HepG2 (cell line): Measurements from ENCODE around the gene GPATCH2. TPM values are rescaled to one million over a fixed set of nuclear protein-coding genes. Genes with fewer than 3 reads are reported as not detected.

ENCODE experiments used
- ATAC-seq: fragments of 200-7000 bp; cut with Tn5 transposase; 3 replicates; pipeline ENCODE4 v1.9.1; 2020; ENCODE audit warnings: mild to moderate bottlenecking, moderate library complexity
- BruUV-seq: library from RNA; stranded (reverse); fragments of 400-500 nt; replicated peaks from 2 replicates; lab custom pipeline; 2021; lab: Mats Ljungman, UMichigan
- CTCF ChIA-PET: fragments of 300-600 bp; formaldehyde crosslinking; extraction: SDS; loops from one replicate; lab custom pipeline; 2021; ENCODE audit warnings: low total read pairs, inconsistent platforms, low intra/inter-chr PET ratio; lab: Yijun Ruan, JAX
- POLR2A ChIA-PET: fragments of 350-600 bp; sonication (Branson Sonifier 250); formaldehyde crosslinking; loops from one replicate; lab custom pipeline; 2020; ENCODE audit warnings: antibody characterized with exemption, inconsistent platforms; lab: Yijun Ruan, JAX
- DNase-seq: peaks from one replicate; pipeline ENCODE4 v3.0.0-alpha.2; 2015; ENCODE audit warnings: low spot score
- FAIRE-seq: peaks from 3 replicates; lab custom pipeline; 2011; peaks lifted over from hg19 to GRCh38; lab: Jason Lieb, UNC
- H2AFZ ChIP-seq: one replicate; pipeline ENCODE4 v1.6.1; 2011; ENCODE audit warnings: low read length, inconsistent platforms
- H3K27ac ChIP-seq: fragments of 300-600 bp; 3 replicates; pipeline ENCODE4 v1.8.0; 2011; ENCODE audit warnings: mixed run types, mild to moderate bottlenecking, mixed read lengths, low read length, inconsistent platforms; ENCODE audit not compliant: insufficient read depth; ENCODE audit errors: extremely low read length
- H3K27me3 ChIP-seq, 2 experiments: fragments of 200-600 bp in 1 of 2; 2 replicates in 1 of 2; 3 replicates in 1 of 2; pipeline versions ENCODE4 v1.6.0 to v1.8.0; 2011; ENCODE audit warnings: low read length in 2 of 2, mild to moderate bottlenecking in 2 of 2, moderate library complexity in 2 of 2, inconsistent platforms in 1 of 2; ENCODE audit not compliant: insufficient read depth in 2 of 2, control insufficient read depth in 1 of 2
- H3K36me3 ChIP-seq, 2 experiments: fragments of 200-600 bp in 1 of 2; replicated peaks in 1 of 2; 2 replicates in 1 of 2; 3 replicates in 1 of 2; pipeline versions ENCODE4 v1.5.1 to v1.8.0; 2011; ENCODE audit warnings: low read length in 2 of 2, inconsistent platforms in 1 of 2; ENCODE audit not compliant: insufficient read depth in 2 of 2, control insufficient read depth in 1 of 2
- H3K4me1 ChIP-seq: 2 replicates; pipeline ENCODE4 v1.5.1; 2012; ENCODE audit warnings: low read length, inconsistent platforms; ENCODE audit not compliant: insufficient read depth
- H3K4me2 ChIP-seq: 2 replicates; pipeline ENCODE4 v1.6.0; 2011; ENCODE audit warnings: low read depth, low read length, inconsistent platforms
- H3K4me3 ChIP-seq, 3 experiments: fragments of 200-600 bp in 1 of 3; sonication (generic), shearing (Covaris generic) in 1 of 3; replicated peaks in 1 of 3; 2 replicates each; pipeline ENCODE4 v1.5.1; 2011 to 2016; ENCODE audit warnings: low read length in 3 of 3, inconsistent platforms in 2 of 3, low read depth in 2 of 3, mild to moderate bottlenecking in 2 of 3, control low read depth in 1 of 3, mixed read lengths in 1 of 3; ENCODE audit not compliant: insufficient read depth in 1 of 3
- H3K79me2 ChIP-seq: one replicate; pipeline ENCODE4 v1.6.1; 2011; ENCODE audit warnings: low read length, inconsistent platforms; ENCODE audit not compliant: insufficient read depth
- H3K9ac ChIP-seq: 2 replicates; pipeline ENCODE4 v1.6.0; 2011; ENCODE audit warnings: mild to moderate bottlenecking, low read depth, low read length, inconsistent platforms; ENCODE audit not compliant: insufficient read depth
- H3K9me3 ChIP-seq: 2 replicates; pipeline ENCODE4 v1.5.1; 2012; ENCODE audit warnings: mild to moderate bottlenecking, low read length
- H4K20me1 ChIP-seq: 2 replicates; pipeline ENCODE4 v1.6.0; 2011; ENCODE audit warnings: inconsistent platforms, mild to moderate bottlenecking, low read length, moderate library complexity; ENCODE audit not compliant: insufficient read depth
- ZBTB8A ChIP-seq: sonication (generic); formaldehyde crosslinking; IDR thresholded peaks from 2 replicates; pipeline ENCODE4 v1.4.0; 2020; ENCODE audit warnings: mild to moderate bottlenecking, low read depth, missing genetic modification reagents, borderline replicate concordance
- ZNF264 ChIP-seq: sonication (generic); formaldehyde crosslinking; IDR thresholded peaks from 2 replicates; pipeline ENCODE4 v1.4.0; 2020; ENCODE audit warnings: missing genetic modification reagents
- ZNF460 ChIP-seq: sonication (generic); formaldehyde crosslinking; IDR thresholded peaks from 2 replicates; pipeline ENCODE4 v1.5.1; 2020; ENCODE audit warnings: missing genetic modification reagents, mild to moderate bottlenecking, borderline replicate concordance
- WGBS: methylation state at CpG from one replicate; pipeline ENCODE4 v1.1.6; 2017; ENCODE audit warnings: low lambda C conversion rate; 5-methylcytosine and 5-hydroxymethylcytosine counted together
- in situ Hi-C: cut with HindIII; loops from 2 replicates; pipeline ENCODE4 v1.10.0; 2017; ENCODE audit warnings: low pct_unique_long_range_greater_than_20kb; ENCODE audit not compliant: extremely low pct_ligation_motif_present
- intact Hi-C: fragments of 100-400 bp; cut with micrococcal nuclease; formaldehyde crosslinking; loops from one replicate; pipeline ENCODE4 v1.10.0; 2022; ENCODE audit not compliant: unreplicated experiment
- polyA plus RNA-seq, 8 experiments: library from polyadenylated mRNA; depleted of rRNA in 3 of 8; stranded (reverse) in 7 of 8; unstranded in 1 of 8; fragments of >200 nt; fragmentation: Illumina TruSeq in 4 of 8; extraction: Trizol in 4 of 8; gene quantifications; 2 replicates each; pipeline versions ENCODE4 v1.2.1 to v1.2.3, GENCODE V29; 2011 to 2016; ENCODE audit warnings: low read depth in 4 of 8, missing spikeins in 1 of 8, mixed read lengths in 1 of 8; ENCODE audit not compliant: insufficient read depth in 1 of 8
- total RNA-seq, 5 experiments: library from RNA; depleted of rRNA; stranded (reverse); fragments of >200 nt; fragmentation: Illumina TruSeq; extraction: Trizol; gene quantifications; 2 replicates each; pipeline ENCODE4 v1.2.3, GENCODE V29; 2016; ENCODE audit warnings: low read depth in 1 of 5
- TF ChIP-seq, protein P1 (sequence below): IDR thresholded peaks from 2 replicates; pipeline ENCODE4 v1.6.1; 2016; ENCODE audit warnings: low read depth
- TF ChIP-seq, protein P2 (sequence below): IDR thresholded peaks from 2 replicates; pipeline ENCODE4 v1.6.1; 2012; ENCODE audit warnings: low read depth, low read length, improper control_type of control experiment
- TF ChIP-seq, protein P3 (sequence below): sonication (generic); formaldehyde crosslinking; IDR thresholded peaks from 2 replicates; pipeline ENCODE4 v1.8.1; 2023; ENCODE audit warnings: mild to moderate bottlenecking, moderate library complexity, missing genetic modification reagents
- TF ChIP-seq, protein P4 (sequence below): sonication (generic); formaldehyde crosslinking; IDR thresholded peaks from 2 replicates; pipeline ENCODE4 v1.9.0; 2021; ENCODE audit warnings: mild to moderate bottlenecking, missing genetic modification reagents
- TF ChIP-seq, protein P5 (sequence below): sonication (generic); formaldehyde crosslinking; IDR thresholded peaks from 2 replicates; pipeline ENCODE4 v1.4.0; 2020; ENCODE audit warnings: mild to moderate bottlenecking, missing genetic modification reagents
- TF ChIP-seq, protein P6 (sequence below): sonication (generic); formaldehyde crosslinking; IDR thresholded peaks from 2 replicates; pipeline ENCODE4 v1.4.0; 2020; ENCODE audit warnings: mild to moderate bottlenecking, missing genetic modification reagents

The GPATCH2 gene
- total and polyA plus RNA-seq, 2 of the 13 experiments (the other 11 are each of a cell fraction or from before 2014, with no cell fraction given) = 3.5 to 15.7 TPM

DNA sequence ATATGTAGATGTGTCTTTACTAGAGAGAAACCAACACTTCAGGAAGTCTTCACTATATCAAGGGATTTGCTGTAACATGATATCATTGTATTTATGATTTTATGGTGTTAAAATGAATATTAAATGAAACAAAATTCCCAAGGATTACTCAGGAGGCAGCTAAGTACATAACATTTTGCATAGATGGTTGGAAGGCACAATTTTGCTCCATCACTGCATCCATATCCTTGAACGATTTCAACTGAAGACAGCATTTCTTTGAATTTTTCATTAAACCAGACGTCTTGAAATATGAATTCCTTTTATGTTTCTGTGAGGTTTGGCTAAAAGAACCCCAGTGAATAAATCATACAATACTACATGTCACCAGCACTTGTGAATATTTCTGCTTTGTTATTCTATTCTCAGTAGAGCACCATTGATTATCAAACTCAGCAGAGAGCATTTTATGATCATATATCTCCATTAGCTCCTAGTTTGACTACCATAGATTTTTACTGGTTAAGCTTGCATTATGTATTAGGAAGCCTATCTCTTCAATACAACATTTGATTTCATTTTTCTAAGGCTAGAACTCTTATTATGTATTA lies 37.6 kb upstream of the GPATCH2 start:
- DNase-seq (no peak), FAIRE-seq (no peak), ATAC-seq (no peak)
- no peak overlapping the region for H3K4me3 ChIP-seq
- ChIA-PET CTCF (no interaction called here), POLR2A (no interaction called here)
- no peaks in the 10 kb centered on the region for H4K20me1 ChIP-seq
- H3K4me1 ChIP-seq = no peaks in the 10 kb centered on the region
- WGBS = 0% methylated on average over 2 of the region's 2 CpGs
- H3K79me2 ChIP-seq = no peaks in the 10 kb centered on the region
- intact Hi-C loops = loop anchor here (10.0 kb wide), 1 partner anchor 244 kb away; no protein-coding TSS in a partner anchor
- no peak overlapping the region for H3K4me2 ChIP-seq
- H3K9ac ChIP-seq = no peak overlapping the region
- in situ Hi-C loops = no loop called here
- no peaks in the 10 kb centered on the region for H3K9me3 ChIP-seq
- no peaks in the 10 kb centered on the region for H3K27me3 ChIP-seq
- no peak overlapping the region for H2AFZ ChIP-seq
- no peaks in the 10 kb centered on the region for H3K36me3 ChIP-seq
- H3K27ac ChIP-seq = no peak overlapping the region
- BruUV-seq = no TSS peak
- TF ChIP-seq, protein P1, sequence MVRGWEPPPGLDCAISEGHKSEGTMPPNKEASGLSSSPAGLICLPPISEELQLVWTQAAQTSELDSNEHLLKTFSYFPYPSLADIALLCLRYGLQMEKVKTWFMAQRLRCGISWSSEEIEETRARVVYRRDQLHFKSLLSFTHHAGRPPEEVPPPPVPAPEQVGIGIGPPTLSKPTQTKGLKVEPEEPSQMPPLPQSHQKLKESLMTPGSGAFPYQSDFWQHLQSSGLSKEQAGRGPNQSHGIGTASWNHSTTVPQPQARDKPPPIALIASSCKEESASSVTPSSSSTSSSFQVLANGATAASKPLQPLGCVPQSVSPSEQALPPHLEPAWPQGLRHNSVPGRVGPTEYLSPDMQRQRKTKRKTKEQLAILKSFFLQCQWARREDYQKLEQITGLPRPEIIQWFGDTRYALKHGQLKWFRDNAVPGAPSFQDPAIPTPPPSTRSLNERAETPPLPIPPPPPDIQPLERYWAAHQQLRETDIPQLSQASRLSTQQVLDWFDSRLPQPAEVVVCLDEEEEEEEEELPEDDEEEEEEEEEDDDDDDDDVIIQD (CRISPR knock-in tag) = no peak
- no peak for TF ChIP-seq ZNF460
- TF ChIP-seq, protein P2, sequence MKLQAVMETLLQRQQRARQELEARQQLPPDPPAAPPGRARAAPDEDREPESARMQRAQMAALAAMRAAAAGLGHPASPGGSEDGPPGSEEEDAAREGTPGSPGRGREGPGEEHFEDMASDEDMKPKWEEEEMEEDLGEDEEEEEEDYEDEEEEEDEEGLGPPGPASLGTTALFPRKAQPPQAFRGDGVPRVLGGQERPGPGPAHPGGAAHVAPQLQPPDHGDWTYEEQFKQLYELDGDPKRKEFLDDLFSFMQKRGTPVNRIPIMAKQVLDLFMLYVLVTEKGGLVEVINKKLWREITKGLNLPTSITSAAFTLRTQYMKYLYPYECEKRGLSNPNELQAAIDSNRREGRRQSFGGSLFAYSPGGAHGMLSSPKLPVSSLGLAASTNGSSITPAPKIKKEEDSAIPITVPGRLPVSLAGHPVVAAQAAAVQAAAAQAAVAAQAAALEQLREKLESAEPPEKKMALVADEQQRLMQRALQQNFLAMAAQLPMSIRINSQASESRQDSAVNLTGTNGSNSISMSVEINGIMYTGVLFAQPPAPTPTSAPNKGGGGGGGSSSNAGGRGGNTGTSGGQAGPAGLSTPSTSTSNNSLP = no peak
- TF ChIP-seq, protein P3, sequence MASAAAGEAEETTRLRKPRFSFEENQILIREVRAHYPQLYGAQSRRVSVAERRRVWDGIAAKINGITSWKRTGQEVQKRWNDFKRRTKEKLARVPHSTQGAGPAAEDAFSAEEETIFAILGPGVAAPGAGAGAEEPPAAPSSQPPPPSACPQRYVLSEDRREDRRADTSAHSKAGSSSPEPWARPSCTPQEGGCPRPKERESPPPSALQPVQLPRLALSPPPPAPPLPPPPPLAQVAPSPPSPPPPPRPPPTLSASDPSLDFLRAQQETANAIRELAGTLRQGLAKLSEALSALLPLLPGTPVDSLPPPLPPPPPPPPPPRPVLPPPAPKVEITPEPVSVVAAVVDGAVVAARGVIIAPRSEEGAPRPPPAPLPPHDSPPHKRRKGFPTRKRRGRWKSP (CRISPR knock-in tag) = no peak
- TF ChIP-seq ZNF264 = no peak
- TF ChIP-seq, protein P4, sequence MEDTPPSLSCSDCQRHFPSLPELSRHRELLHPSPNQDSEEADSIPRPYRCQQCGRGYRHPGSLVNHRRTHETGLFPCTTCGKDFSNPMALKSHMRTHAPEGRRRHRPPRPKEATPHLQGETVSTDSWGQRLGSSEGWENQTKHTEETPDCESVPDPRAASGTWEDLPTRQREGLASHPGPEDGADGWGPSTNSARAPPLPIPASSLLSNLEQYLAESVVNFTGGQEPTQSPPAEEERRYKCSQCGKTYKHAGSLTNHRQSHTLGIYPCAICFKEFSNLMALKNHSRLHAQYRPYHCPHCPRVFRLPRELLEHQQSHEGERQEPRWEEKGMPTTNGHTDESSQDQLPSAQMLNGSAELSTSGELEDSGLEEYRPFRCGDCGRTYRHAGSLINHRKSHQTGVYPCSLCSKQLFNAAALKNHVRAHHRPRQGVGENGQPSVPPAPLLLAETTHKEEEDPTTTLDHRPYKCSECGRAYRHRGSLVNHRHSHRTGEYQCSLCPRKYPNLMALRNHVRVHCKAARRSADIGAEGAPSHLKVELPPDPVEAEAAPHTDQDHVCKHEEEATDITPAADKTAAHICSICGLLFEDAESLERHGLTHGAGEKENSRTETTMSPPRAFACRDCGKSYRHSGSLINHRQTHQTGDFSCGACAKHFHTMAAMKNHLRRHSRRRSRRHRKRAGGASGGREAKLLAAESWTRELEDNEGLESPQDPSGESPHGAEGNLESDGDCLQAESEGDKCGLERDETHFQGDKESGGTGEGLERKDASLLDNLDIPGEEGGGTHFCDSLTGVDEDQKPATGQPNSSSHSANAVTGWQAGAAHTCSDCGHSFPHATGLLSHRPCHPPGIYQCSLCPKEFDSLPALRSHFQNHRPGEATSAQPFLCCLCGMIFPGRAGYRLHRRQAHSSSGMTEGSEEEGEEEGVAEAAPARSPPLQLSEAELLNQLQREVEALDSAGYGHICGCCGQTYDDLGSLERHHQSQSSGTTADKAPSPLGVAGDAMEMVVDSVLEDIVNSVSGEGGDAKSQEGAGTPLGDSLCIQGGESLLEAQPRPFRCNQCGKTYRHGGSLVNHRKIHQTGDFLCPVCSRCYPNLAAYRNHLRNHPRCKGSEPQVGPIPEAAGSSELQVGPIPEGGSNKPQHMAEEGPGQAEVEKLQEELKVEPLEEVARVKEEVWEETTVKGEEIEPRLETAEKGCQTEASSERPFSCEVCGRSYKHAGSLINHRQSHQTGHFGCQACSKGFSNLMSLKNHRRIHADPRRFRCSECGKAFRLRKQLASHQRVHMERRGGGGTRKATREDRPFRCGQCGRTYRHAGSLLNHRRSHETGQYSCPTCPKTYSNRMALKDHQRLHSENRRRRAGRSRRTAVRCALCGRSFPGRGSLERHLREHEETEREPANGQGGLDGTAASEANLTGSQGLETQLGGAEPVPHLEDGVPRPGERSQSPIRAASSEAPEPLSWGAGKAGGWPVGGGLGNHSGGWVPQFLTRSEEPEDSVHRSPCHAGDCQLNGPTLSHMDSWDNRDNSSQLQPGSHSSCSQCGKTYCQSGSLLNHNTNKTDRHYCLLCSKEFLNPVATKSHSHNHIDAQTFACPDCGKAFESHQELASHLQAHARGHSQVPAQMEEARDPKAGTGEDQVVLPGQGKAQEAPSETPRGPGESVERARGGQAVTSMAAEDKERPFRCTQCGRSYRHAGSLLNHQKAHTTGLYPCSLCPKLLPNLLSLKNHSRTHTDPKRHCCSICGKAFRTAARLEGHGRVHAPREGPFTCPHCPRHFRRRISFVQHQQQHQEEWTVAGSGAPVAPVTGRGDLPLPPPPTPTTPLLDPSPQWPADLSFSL (CRISPR knock-in tag) = no peak
- TF ChIP-seq, protein P5, sequence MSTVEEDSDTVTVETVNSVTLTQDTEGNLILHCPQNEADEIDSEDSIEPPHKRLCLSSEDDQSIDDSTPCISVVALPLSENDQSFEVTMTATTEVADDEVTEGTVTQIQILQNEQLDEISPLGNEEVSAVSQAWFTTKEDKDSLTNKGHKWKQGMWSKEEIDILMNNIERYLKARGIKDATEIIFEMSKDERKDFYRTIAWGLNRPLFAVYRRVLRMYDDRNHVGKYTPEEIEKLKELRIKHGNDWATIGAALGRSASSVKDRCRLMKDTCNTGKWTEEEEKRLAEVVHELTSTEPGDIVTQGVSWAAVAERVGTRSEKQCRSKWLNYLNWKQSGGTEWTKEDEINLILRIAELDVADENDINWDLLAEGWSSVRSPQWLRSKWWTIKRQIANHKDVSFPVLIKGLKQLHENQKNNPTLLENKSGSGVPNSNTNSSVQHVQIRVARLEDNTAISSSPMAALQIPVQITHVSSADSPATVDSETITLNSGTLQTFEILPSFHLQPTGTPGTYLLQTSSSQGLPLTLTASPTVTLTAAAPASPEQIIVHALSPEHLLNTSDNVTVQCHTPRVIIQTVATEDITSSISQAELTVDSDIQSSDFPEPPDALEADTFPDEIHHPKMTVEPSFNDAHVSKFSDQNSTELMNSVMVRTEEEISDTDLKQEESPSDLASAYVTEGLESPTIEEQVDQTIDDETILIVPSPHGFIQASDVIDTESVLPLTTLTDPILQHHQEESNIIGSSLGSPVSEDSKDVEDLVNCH (CRISPR knock-in tag) = no peak
- TF ChIP-seq, protein P6, sequence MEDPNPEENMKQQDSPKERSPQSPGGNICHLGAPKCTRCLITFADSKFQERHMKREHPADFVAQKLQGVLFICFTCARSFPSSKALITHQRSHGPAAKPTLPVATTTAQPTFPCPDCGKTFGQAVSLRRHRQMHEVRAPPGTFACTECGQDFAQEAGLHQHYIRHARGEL (CRISPR knock-in tag) = no peak
- TF ChIP-seq ZBTB8A = no peak
